DND-41 (cell line): ENCODE measurements around the gene CRAMP1.

Experiments used
- ATAC-seq: fragments of 200-7000 bp; cut with Tn5 transposase; 3 replicates; pipeline ENCODE4 v1.9.1; 2021; ENCODE audit warnings: low read depth; ENCODE audit not compliant: insufficient read depth
- DNase-seq: peaks from one replicate; pipeline ENCODE4 v3.0.0-alpha.2; 2020
- H2AFZ ChIP-seq: 2 replicates; pipeline ENCODE4 v1.6.0; 2012; ENCODE audit warnings: low read depth, low read length
- H3K27ac ChIP-seq: 2 replicates; pipeline ENCODE4 v1.5.1; 2012; ENCODE audit warnings: low read length, inconsistent platforms
- H3K27me3 ChIP-seq: fragments of 200-600 bp; sonication (generic); 2 replicates; pipeline ENCODE4 v1.6.0; 2012; ENCODE audit warnings: low read length, mild to moderate bottlenecking, inconsistent platforms; ENCODE audit not compliant: insufficient read depth, poor library complexity
- H3K36me3 ChIP-seq: 2 replicates; pipeline ENCODE4 v1.5.1; 2012; ENCODE audit warnings: low read length, inconsistent platforms; ENCODE audit not compliant: insufficient read depth
- H3K4me1 ChIP-seq: 2 replicates; pipeline ENCODE4 v1.5.1; 2012; ENCODE audit warnings: mild to moderate bottlenecking, low read length; ENCODE audit not compliant: insufficient read depth
- H3K4me2 ChIP-seq: 2 replicates; pipeline ENCODE4 v1.6.0; 2012; ENCODE audit warnings: mild to moderate bottlenecking, moderate library complexity, low read length, inconsistent platforms; ENCODE audit not compliant: insufficient read depth
- H3K4me3 ChIP-seq, 2 experiments: fragments of 200-600 bp in 1 of 2; shearing (Covaris generic) in 1 of 2; 2 replicates each; pipeline ENCODE4 v1.5.1; 2012 to 2016; ENCODE audit warnings: inconsistent platforms in 2 of 2, low read length in 2 of 2, mild to moderate bottlenecking in 2 of 2, low read depth in 1 of 2, moderate library complexity in 1 of 2
- H3K79me2 ChIP-seq: 2 replicates; pipeline ENCODE4 v1.6.0; 2012; ENCODE audit warnings: low read length, inconsistent platforms; ENCODE audit not compliant: insufficient read depth
- H3K9ac ChIP-seq: 2 replicates; pipeline ENCODE4 v1.6.0; 2012; ENCODE audit warnings: low read depth, mild to moderate bottlenecking, inconsistent platforms, low read length, moderate library complexity
- H3K9me3 ChIP-seq: 2 replicates; pipeline ENCODE4 v1.5.1; 2012; ENCODE audit warnings: low read length, moderate library complexity, mild to moderate bottlenecking, inconsistent platforms; ENCODE audit not compliant: insufficient read depth, severe bottlenecking
- H4K20me1 ChIP-seq: 2 replicates; pipeline ENCODE4 v1.6.0; 2012; ENCODE audit warnings: low read length; ENCODE audit not compliant: insufficient read depth
- CTCF ChIP-seq: IDR thresholded peaks from 2 replicates; pipeline ENCODE4 v1.5.1; 2012; ENCODE audit warnings: borderline replicate concordance, low read length, moderate library complexity, mild to moderate bottlenecking; ENCODE audit not compliant: poor library complexity, severe bottlenecking; ENCODE audit errors: extremely low read depth
- EZH2 ChIP-seq: IDR thresholded peaks from 3 replicates; pipeline ENCODE4 v1.6.1; 2012; ENCODE audit warnings: borderline replicate concordance, low read depth, mild to moderate bottlenecking, moderate library complexity, low read length, inconsistent platforms; ENCODE audit not compliant: severe bottlenecking

The CRAMP1 gene

GRCh38 chr16:1565083-1565805 is 46.9 kb upstream of the CRAMP1 start:
- no peak overlapping the region for H2AFZ ChIP-seq
- TF ChIP-seq EZH2 (no peak), CTCF (no peak)
- no peak for ATAC-seq
- H3K36me3 ChIP-seq: peaks cover 18% of the 10 kb centered on the region
- H3K79me2 ChIP-seq: no peaks in the 10 kb centered on the region
- no peak overlapping the region for H3K4me3 ChIP-seq
- H3K9ac ChIP-seq: no peak overlapping the region
- no peaks in the 10 kb centered on the region for H4K20me1 ChIP-seq
- no peak overlapping the region for H3K4me2 ChIP-seq
- no peaks in the 10 kb centered on the region for H3K9me3 ChIP-seq
- no peak overlapping the region for H3K27ac ChIP-seq
- H3K27me3 ChIP-seq: no peaks in the 10 kb centered on the region
- no peaks in the 10 kb centered on the region for H3K4me1 ChIP-seq
- no peak for DNase-seq

- H3K36me3 ChIP-seq: 0 out of 2 replicates have a peak, but pooled peaks cover 2% of the 10 kb centered on the region
- no peaks in the 10 kb centered on the region for H3K9me3 ChIP-seq
- H3K79me2 ChIP-seq: no peaks in the 10 kb centered on the region
- no peak overlapping the region for H3K9ac ChIP-seq
- no peak overlapping the region for H3K4me3 ChIP-seq
- DNase-seq (no peak), ATAC-seq (no peak)
- no peaks in the 10 kb centered on the region for H3K27me3 ChIP-seq
- no peaks in the 10 kb centered on the region for H4K20me1 ChIP-seq
- H3K27ac ChIP-seq: no peak overlapping the region
- H3K4me2 ChIP-seq: no peak overlapping the region
- TF ChIP-seq CTCF (no peak), EZH2 (no peak)
- no peak overlapping the region for H2AFZ ChIP-seq
- no peaks in the 10 kb centered on the region for H3K4me1 ChIP-seq
These were observed 44.2 kb upstream of the CRAMP1 start for GRCh38 chr16:1567988-1568387.

DNA sequence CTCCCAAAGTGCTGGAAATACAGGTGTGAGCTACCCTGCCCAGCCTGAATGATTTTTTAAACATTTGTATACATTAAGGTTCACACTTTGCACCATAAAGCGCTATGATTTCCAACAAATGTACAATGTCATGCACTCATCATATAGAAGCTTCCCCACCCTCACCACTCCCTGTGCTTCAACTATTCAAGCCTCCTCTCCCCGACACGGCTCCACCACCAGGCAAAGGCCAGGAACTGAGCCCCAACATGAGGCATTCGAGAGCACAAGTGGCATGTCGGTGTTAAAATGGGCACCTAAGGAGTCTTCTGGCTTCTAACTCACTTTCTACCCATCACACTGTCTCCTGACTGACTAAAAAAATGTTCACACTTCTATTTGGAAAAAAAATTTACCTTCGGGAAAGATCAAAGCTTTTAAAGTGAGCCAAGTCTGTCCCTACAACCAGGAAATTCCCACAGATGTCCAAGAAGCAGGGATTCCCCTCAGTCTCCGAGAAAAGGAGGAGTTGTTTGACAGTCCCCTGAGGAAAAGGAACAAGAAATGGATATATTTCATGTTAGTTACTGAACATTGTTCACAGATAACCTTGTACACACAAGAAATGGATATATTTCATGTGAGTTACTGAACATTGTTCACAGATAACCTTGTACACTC is 41.0 kb upstream of the CRAMP1 start:
- no peak overlapping the region for H3K4me3 ChIP-seq
- ATAC-seq (no peak), DNase-seq (no peak)
- no peak for TF ChIP-seq CTCF
- no peak for TF ChIP-seq EZH2
- H3K9me3 ChIP-seq: no peaks in the 10 kb centered on the region
- no peak overlapping the region for H3K9ac ChIP-seq
- no peaks in the 10 kb centered on the region for H3K36me3 ChIP-seq
- no peaks in the 10 kb centered on the region for H3K79me2 ChIP-seq
- no peak overlapping the region for H2AFZ ChIP-seq
- H3K27ac ChIP-seq: no peak overlapping the region
- H3K27me3 ChIP-seq: no peaks in the 10 kb centered on the region
- H3K4me2 ChIP-seq: no peak overlapping the region
- H4K20me1 ChIP-seq: no peaks in the 10 kb centered on the region
- no peaks in the 10 kb centered on the region for H3K4me1 ChIP-seq
